HG02870 (cell line): ENCODE data around the gene SPTBN2.

Experiments
- ATAC-seq: cut with Tn5 transposase; IDR thresholded peaks from one replicate; pipeline ENCODE4 v1.9.1; 2021; ENCODE audit warnings: mild to moderate bottlenecking, moderate library complexity; ENCODE audit not compliant: unreplicated experiment

The SPTBN2 gene

DNA sequence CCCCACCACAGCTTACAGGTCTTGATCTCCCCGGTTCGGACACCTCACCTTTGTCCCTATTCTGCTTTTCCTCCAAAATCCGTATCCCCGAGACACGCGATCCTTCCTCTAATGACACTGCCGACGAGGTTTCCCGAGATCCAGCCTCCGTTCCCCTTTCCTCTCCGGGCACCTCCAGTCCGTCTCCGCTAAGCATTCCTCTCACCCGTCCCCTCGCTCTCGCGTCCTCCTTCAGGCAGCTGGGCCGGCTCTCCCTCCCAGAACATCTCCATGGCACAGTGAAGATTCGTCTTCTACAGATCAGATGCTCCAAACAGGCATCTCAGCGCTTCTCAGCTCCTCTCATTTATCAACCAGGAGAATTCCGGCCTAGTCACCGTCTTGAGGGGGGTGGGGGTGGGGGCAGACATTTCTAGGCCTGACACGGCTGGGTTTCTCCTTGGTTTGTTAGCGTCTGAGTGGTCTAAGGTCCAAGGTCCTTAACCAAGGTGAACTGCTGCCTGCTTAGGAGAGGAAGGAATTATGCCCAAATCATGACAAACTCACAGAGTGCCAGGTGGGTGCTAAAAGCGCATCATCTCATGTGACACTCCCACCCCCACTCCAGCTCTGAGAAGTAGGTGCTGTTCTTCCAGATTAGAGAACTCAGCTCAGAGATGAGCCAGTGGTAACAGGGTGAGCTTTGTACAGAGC is at the start of gene SPTBN2:
TSS of gene SPTBN2 (minus strand) at position 524 of the 693 bp plus-strand sequence. CDS start 7,976 bp downstream, outside the sequence.
- ATAC-seq = no peak

DNA sequence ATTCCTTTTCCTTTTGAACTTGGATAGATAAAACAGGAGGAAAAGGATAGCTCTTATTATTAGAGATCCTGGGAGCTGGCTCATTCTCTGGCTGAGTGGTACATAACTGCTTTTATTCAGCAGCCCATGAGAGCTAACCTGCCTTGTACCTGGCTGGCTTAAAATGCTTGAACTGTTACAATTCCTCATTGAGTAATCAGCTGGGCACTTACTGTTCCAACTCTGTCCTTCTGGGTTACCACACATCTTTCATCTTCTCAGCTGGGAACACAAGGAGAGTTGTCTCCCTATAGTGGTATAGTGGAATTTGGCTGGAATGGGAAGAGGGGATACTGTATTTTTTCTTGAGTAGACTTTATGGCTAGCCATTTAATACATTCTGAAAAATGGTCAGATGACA is 39.8 kb upstream of the SPTBN2 start:
- no peak for ATAC-seq

- ATAC-seq = no peak
These were observed 39.1 kb upstream of the SPTBN2 start for GRCh38 chr11:66768088-66768521.

DNA sequence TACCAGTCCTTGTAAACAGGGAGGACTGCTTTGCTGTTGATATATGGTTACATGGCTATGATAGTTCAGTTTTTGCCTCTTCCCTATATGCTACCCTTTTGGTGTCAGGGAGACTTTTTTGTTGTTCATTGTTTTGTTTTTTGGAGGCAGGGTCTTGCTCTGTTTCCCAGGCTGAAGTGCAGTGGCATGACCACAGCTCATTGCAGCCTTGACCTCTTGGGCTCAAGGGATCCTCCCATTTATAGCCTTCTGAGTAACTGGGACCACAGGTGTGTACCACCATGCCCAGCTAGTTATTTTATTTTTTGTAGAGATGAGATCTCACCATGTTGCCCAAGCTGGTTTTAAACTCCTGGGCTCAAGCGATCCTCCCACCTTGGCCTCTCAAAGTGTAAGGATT is 38.6 kb upstream of the SPTBN2 start:
- ATAC-seq = no peak

DNA sequence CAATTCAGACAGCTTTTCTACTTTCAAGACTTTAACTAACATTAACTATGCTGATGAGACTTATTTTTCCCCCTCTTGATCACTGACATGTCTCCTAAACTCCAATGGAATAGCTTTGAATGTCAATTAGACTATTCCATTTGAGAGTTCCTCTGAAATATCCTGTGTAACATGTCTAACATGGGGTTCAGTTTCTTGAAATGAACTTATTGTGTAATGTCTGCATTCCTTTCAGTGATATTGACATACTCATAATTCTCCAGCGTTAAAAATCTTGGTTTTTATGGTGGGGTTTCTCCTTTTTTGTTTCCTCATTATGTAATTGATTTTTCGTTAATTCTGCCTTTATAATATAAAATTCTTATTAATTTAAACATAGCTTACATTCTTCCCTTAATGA is 37.7 kb upstream of the SPTBN2 start:
- no peak for ATAC-seq

DNA sequence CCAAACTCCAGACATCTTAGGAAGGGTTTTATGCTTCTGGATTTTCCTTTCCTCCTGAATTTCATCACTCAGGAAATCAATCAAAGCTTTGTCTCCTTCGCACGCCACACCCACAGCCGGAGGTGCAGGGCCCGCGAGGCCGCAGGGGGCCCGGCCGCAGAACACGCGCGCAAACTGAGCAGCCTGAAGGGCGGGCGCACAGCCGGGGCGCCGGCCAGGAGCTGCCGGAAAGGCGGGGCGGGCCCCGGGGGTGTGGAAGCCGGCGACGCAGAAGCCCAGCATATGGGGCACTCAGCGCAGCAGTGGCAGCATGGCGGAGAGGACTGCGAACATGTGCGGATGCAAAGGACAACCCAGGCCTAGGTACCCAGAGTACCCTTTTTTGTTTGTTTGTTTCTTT is 33.1 kb upstream of the SPTBN2 start:
- ATAC-seq = no peak

DNA sequence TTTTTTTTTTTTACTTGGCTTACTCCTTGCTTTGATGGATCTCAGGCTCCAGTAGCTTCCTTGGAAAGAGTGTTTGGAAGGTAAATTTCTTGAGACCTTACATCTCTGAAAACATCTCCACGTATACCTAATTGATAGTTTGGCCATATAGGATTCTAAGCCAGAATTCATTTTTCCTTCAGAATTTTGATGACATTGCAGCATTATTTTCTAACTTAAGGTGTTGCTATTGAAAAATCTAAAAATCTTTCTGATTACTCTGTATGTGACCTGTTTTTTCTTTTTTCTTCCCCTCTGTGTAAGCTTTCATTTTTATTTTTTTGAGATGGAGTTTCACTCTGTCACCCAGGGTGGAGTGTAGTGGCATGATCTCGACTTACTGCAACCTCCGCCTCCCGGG is 23.1 kb upstream of the SPTBN2 start:
- no peak for ATAC-seq

DNA sequence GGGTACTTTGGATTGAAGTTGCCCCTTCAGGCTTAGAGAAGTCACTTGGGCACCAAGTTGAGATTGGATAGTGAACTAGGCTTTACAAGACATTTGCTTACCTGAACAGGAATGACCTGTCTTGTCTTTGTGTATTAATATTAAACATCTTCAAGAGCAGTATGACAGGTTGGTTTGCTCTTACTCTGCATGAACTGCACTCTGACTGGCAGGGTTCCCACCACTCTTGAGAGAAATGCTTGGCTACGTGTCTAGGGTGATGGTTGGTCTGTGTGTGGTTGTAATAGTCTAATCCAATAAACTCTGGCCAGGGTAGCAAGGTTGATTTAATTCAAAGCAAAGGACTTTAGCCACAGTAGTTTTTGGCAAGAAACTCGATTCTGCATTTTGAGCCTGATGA is 20.1 kb upstream of the SPTBN2 start:
- ATAC-seq = no peak

DNA sequence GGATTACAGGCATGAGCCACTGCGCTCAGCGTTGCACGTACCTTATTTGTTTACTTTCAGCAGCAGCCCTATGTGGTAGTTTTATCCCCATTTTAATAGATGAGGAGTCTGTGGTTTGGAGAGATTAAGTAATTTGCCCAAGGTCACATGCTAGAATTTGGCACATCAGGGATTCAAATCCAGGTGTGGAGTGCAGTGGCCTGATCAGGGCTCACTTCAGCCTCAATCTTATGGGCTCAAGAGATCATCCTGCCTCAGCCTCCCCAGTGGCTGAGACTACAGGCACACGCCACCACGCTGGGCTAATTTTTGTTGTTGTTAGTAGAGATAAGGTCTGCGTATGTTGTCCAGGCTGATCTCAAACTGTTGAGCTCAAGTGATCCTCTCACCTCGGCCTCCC is 18.5 kb upstream of the SPTBN2 start:
- ATAC-seq = no peak

DNA sequence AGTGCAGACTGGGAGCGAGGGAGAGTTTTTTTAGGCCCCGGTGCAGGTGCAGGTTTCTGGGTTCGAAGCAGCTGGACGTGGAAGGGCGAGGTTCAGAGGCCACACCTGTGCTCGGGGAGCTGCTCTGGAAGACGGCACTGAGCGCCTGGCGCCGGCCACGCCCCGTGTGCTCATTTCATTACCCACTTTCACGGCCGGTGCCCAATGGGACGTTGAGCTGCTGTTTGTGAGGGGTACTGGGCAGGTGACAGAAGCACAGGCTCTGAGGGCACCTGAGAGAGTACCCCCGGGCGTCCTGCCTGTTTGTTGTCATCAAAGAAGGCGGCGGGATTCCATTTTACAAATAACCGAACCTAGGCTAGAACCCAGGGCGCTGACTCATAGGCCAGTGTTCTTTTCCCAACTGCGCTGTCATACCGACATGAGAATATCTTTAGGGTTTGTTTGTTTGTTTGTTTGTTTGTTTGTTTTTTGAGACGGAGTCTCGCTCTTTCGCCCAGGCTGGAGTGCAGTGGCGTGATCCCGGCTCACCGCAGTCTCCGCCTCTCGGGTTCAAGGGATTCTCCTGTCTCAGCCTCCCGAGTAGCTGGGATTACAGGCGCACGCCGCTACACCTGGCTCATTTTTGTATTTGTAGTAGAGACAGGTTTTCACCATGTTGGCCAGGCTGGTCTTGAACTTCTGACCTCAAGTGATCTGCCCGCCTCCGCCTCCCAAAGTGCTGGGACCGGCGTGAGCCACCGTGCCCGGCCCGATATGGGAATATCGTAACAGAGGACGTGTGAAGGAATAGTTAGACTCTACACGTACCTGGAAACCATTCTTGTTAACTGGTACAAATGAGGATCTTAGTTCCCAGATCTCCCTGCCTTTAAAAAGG is 16.6 kb upstream of the SPTBN2 start:
- ATAC-seq = peak; percentile 37

DNA sequence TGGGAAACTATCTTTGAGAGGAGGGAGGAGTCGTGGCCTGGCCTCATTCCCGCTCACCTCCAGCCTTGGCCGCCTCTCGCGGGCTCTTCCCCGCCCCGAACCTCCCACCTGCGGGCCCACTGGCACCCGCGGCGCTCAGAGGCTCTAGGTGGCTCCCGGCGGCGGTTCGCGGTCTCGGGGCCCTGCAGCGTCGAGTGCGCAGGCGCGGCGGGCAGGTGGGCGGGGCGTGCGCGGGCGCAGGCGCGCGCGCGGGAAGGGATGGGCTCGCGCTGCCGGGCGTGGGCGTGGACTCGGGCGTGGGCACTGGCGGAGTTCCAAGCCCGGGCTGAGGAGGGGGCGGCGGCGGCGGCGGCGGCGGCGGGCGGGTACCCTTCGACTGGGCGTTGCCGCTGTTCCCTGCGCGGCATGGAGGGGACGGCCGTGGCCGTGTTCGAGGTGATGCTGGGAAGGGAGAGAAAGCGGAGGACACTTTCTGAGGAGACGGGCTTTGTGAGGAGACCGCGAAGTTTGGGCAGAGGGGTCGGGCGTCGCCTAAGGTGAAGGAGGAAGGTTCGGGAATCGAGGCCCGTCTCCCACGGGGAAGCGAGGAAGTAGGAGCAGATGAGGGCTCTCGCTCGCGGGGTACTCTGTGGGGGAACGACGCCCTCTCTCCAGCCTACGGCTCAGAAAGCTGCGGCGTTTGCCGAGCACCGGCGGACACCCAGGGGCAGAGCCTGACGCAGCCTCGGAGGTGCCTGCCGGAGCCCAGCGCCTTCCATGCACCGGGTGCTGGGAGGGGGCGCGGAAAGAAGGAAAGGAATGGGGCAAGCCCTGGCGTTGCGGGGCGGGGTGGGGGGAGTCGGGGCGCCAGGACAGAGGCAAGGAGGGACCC is 15.7 kb upstream of the SPTBN2 start:
- ATAC-seq = peak; percentile 54

DNA sequence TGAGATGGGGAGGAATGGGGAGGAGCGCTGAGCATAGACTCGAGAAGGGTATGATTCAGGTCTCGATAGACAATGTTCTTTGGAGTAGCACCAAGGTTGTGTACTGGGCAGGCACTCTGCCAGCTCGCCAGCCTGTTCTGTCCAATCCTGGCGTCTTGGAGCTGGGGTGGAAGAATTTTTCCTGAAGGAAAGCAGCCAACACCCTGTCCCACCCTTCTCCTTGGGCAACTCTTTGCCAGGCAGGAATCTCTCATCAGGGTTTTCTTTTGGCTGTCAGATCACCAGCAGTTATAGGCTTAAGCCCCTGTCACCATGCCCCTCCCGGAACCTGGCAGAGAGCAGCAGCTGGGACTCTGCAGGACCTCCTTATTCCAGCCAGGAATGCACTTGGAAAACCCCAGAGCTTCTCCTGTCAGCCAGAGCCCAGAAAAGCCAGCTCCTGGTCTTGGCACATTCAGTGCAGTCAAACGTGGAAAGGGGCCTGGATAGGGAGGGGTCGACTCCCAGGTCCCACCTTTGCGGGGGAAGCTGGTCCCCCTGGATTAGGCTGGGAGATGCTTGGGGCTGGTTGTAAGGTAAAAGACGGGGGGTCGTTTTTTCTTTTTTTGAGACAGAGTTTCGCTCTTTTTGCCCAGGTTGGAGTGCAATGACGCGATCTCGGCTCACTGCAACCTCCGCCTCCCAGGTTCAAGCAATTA is 14.4 kb upstream of the SPTBN2 start:
- ATAC-seq = no peak

DNA sequence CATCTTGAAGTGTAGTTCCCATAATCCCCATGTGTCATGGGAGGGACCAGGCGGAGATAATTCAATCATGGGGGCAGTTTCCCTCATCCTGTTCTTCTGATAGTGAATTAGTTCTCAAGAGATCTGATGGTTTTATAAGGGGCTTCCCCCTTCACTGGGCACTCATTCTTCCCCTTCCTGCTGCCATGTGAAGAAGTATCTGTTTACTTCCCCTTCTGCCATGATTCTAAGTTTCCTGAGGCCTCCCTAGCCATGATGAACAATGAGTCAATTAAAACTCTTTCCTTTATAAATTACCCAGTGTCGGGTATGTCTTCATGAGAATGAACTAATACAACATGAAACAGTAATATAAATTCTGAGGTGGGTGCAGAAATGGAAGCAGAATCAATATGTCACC is 12.1 kb upstream of the SPTBN2 start:
- ATAC-seq = no peak

- ATAC-seq = no peak
These were observed 11.0 kb upstream of the SPTBN2 start for GRCh38 chr11:66739983-66740382.

- ATAC-seq = no peak
These were observed 5.2 kb upstream of the SPTBN2 start for GRCh38 chr11:66734215-66734614.

GRCh38 chr11:66729447-66729846 is 431 bp upstream of the SPTBN2 start:
- no peak for ATAC-seq

GRCh38 chr11:66728038-66728692 is 851 bp downstream of the SPTBN2 start:
- no peak for ATAC-seq

DNA sequence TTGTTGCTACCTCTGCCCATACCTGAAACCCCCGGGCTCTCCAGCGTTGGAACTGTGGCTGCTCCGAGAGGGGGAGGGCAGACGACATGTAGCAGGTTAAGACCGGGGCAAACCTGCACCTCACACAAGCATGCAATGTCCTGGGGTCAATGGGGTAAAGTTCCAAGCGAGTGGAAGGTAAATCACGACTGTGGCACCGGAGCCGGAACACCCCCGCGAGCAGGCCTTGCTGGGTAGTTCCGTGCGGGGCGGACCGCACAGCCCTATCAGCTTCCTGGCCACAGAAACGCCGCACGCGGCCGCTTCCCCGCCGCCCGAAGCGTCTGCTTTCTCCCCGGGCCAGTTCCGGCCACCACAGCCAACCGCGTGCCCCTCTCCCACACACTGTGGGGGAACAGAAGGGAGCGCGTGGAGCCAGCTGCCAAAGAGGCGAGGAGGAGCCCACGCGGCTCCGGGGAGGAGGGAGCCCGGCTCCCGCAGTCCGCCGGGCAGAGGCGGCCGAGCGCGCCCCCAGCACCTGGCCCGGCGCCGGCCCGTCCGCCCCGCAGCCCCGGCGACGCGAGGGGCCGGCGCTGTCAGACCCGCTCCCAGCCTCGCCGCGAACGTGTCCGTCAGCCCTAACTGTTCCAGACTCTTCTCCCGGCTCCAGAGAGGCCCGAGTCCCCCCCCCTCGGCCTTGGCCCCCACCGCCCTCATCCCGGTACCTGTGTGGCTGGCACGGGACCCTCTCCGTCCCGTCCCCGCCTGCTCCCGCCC is 1.6 kb downstream of the SPTBN2 start:
- no peak for ATAC-seq

DNA sequence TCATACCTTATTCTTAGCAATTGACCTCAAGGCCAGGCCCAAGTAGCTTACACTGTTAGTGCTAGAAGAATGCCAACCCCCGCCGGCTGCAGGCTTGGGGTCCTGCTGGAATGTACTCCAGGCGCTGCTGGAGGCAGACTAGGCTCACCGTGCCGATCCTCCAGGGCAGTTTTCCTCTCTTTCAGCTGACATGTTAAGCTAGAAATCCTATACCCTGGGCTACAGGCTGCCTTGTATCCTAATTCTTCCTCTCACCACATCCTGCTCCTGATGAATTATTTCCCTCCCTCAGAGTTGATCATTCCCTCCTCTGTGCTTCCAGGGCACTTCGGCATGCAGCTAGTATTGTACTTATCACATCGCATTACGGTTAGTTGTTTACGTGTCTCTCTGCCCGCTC is 3.4 kb downstream of the SPTBN2 start:
- ATAC-seq = no peak
